Natural killer cell (primary cell): Measurements from ENCODE around the gene DOCK10. TPM values are rescaled to one million over a fixed set of nuclear protein-coding genes. Genes with fewer than 3 reads are reported as not detected.

ENCODE experiments used
- ATAC-seq, 3 donors: fragments of 150-1000 bp in 2 of 3; fragments of 200-7000 bp in 1 of 3; cut with Tn5 transposase; 1 replicate in 1 of 3; 2 replicates in 2 of 3; pipeline ENCODE4 v1.10.0; 2021; ENCODE audit warnings: mild to moderate bottlenecking in 2 of 3, moderate library complexity in 2 of 3
- DNase-seq, 2 donors: peaks; one replicate each; pipeline versions ENCODE4 v3.0.0 to v3.0.0-alpha.2; 2013 to 2021; ENCODE audit warnings: mixed read lengths in 1 of 2
- H3K27ac ChIP-seq: one replicate; pipeline ENCODE4 v1.5.1; 2013; ENCODE audit warnings: mild to moderate bottlenecking, low read length
- H3K27me3 ChIP-seq: one replicate; pipeline ENCODE4 v1.6.1; 2013; ENCODE audit warnings: low read length; ENCODE audit not compliant: control insufficient read depth, insufficient read depth
- H3K36me3 ChIP-seq: one replicate; pipeline ENCODE4 v1.6.1; 2013; ENCODE audit warnings: low read length; ENCODE audit not compliant: control insufficient read depth, insufficient read depth
- H3K4me1 ChIP-seq: one replicate; pipeline ENCODE4 v1.6.1; 2013; ENCODE audit warnings: low read length; ENCODE audit not compliant: control insufficient read depth, insufficient read depth
- H3K4me3 ChIP-seq: one replicate; pipeline ENCODE4 v1.5.1; 2013; ENCODE audit warnings: low read length
- H3K9me3 ChIP-seq: one replicate; pipeline ENCODE4 v1.6.1; 2013; ENCODE audit warnings: low read length; ENCODE audit not compliant: control insufficient read depth, insufficient read depth
- H3K27ac Mint-ChIP-seq, 2 donors: one replicate each; pipeline ENCODE4 v1.8.0; 2022; ENCODE audit warnings: mild to moderate bottlenecking in 2 of 2, mixed read lengths in 2 of 2, moderate library complexity in 1 of 2
- H3K27me3 Mint-ChIP-seq, 2 donors: one replicate each; pipeline ENCODE4 v1.8.0; 2022; ENCODE audit warnings: low read depth in 2 of 2, mixed read lengths in 2 of 2
- H3K36me3 Mint-ChIP-seq: one replicate; pipeline ENCODE4 v1.8.0; 2022; ENCODE audit warnings: mixed read lengths
- H3K4me1 Mint-ChIP-seq, 2 donors: one replicate each; pipeline ENCODE4 v1.8.0; 2022; ENCODE audit warnings: mixed read lengths in 2 of 2
- H3K4me3 Mint-ChIP-seq: one replicate; pipeline ENCODE4 v1.8.0; 2022; ENCODE audit warnings: mild to moderate bottlenecking, moderate library complexity, mixed read lengths
- H3K9me3 Mint-ChIP-seq, 2 donors: one replicate each; pipeline ENCODE4 v1.8.0; 2022; ENCODE audit warnings: mixed read lengths in 2 of 2
- CTCF ChIP-seq: fragments of 200-600 bp; IDR thresholded peaks from one replicate; pipeline ENCODE4 v1.8.0; 2022; ENCODE audit warnings: antibody characterized with exemption
- WGBS: methylation state at CpG from one replicate; pipeline ENCODE4 v1.1.7; 2013; ENCODE audit warnings: missing lambda C conversion rate; ENCODE audit not compliant: insufficient coverage; 5-methylcytosine and 5-hydroxymethylcytosine counted together
- intact Hi-C: fragments of 100-400 bp; cut with micrococcal nuclease; formaldehyde crosslinking; loops from one replicate; pipeline ENCODE4 v1.14.2; 2022
- total RNA-seq, 4 donors: library from RNA; stranded (reverse); fragments of 120-200 nt in 1 of 4; gene quantifications; one replicate each; pipeline versions ENCODE4 v1.2.3 to v1.2.4, GENCODE V29; 2013 to 2022

Gene DOCK10
- total RNA-seq, 3 donors from 2014 or later (not counting 1 experiment from before 2014, with no cell fraction given): 181 to 213 (median 182) TPM

DNA sequence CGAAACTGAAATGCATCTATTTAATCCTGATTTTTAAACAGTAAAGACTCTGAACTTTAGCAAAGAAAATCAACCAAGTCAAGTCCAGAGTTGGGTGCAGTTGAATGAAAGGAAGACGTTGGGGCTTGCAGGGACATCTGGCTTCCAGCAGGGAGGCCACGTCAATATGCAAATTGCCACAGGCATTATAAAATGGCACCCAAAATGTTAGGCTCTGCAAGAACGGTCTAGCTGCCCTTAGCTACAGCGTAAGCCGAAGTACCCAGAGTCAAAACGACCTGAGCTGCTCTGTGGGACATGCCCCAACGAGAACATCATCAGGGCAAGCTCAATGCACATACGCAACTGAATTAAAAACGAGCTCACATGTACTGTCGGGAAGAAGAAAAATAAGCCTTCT, 30.7 kb downstream of the DOCK10 start:
- ATAC-seq: no peak
- Mint-ChIP-seq H3K27ac (peak overlapping the region; percentile 83 to 90), H3K4me3 (no peak overlapping the region), H3K27me3 (no peaks in the 10 kb centered on the region), H3K4me1 (peaks cover 64 to 67% of the 10 kb centered on the region in 2 donors), H3K9me3 (no peaks in the 10 kb centered on the region), H3K36me3 (no peaks in the 10 kb centered on the region)
- H3K27ac ChIP-seq: no peak overlapping the region
- no peaks in the 10 kb centered on the region for H3K27me3 ChIP-seq
- no peak overlapping the region for H3K4me3 ChIP-seq
- no peak for TF ChIP-seq CTCF
- no peak for DNase-seq
- H3K9me3 ChIP-seq: no peaks in the 10 kb centered on the region
- H3K4me1 ChIP-seq: peaks cover 4% of the 10 kb centered on the region
- WGBS: 92% methylated on average over 11 of the region's 11 CpGs
- H3K36me3 ChIP-seq: no peaks in the 10 kb centered on the region
- intact Hi-C loops: loop anchor here (2.0 kb wide), 1 partner anchor 15 kb away; no protein-coding TSS in a partner anchor

- 64% methylated on average over 4 of the region's 4 CpGs for WGBS
- Histone ChIP-seq H3K4me1 (peaks cover 4% of the 10 kb centered on the region), H3K4me3 (no peak overlapping the region)
Measured at GRCh38 chr2:225010804-225011203, 31.5 kb downstream of the DOCK10 start.

DNA sequence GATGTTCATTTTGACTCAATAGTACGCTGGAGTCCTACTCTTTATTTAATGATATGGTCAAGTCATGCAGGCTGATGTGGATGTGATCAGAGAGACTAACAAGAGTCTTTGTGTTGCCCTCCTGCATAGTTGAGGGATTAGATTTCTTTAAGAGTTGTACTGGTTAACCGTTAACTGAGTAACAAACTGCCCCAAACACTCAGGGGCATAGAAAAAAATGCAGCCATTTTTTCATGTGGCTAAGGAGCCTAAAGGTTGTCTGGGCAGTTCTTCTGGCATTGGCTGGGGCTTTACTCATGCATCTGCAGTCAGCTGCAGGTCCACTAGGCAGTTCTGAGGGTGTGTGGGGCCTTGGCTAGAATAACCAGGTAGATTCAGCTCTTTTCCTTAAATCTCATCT, 32.5 kb downstream of the DOCK10 start:
- Histone ChIP-seq H3K36me3 (no peaks in the 10 kb centered on the region), H3K4me1 (peaks cover 4% of the 10 kb centered on the region), H3K9me3 (no peaks in the 10 kb centered on the region), H3K4me3 (no peak overlapping the region), H3K27ac (no peak overlapping the region), H3K27me3 (no peaks in the 10 kb centered on the region)
- Mint-ChIP-seq H3K4me1 (peaks cover 78% of the 10 kb centered on the region in 2 donors), H3K9me3 (no peaks in the 10 kb centered on the region), H3K4me3 (no peak overlapping the region), H3K27ac (peak overlapping the region; percentile 83 to 90), H3K36me3 (no peaks in the 10 kb centered on the region), H3K27me3 (no peaks in the 10 kb centered on the region)
- intact Hi-C loops: loop anchor here (2.0 to 5.0 kb wide), 2 partner anchors 17 to 33 kb away; partner anchors contain the start of gene DOCK10
- no peak for ATAC-seq
- WGBS: 79% methylated on average over 2 of the region's 2 CpGs
- DNase-seq: no peak
- no peak for TF ChIP-seq CTCF

More at GRCh38 chr2:225010804-225011203, 31.5 kb downstream of the DOCK10 start:
- Histone ChIP-seq H3K9me3 (no peaks in the 10 kb centered on the region), H3K36me3 (no peaks in the 10 kb centered on the region), H3K27ac (no peak overlapping the region), H3K27me3 (no peaks in the 10 kb centered on the region)
- Mint-ChIP-seq H3K36me3 (no peaks in the 10 kb centered on the region), H3K4me3 (no peak overlapping the region), H3K9me3 (no peaks in the 10 kb centered on the region), H3K27ac (peak overlapping the region; percentile 83 to 90), H3K4me1 (peaks cover 72 to 75% of the 10 kb centered on the region in 2 donors), H3K27me3 (no peaks in the 10 kb centered on the region)
- DNase-seq (no peak), ATAC-seq (peak in 1 of 3 donors; percentile 39)
- intact Hi-C loops: loop anchor here (2.0 kb wide), 1 partner anchor 16 kb away; no protein-coding TSS in a partner anchor
- TF ChIP-seq CTCF: no peak

- H3K36me3 ChIP-seq: no peaks in the 10 kb centered on the region
- no peaks in the 10 kb centered on the region for H3K27me3 Mint-ChIP-seq
- H3K4me1 Mint-ChIP-seq: peaks cover 82 to 86% of the 10 kb centered on the region in 2 donors
- DNase-seq (peak in 1 of 2 donors; percentile 62), ATAC-seq (peak in 2 of 3 donors; percentile 33 to 61)
- intact Hi-C loops: loop anchor here (5.0 kb wide), 1 partner anchor 33 kb away; the partner anchor contains the start of gene DOCK10
- no peaks in the 10 kb centered on the region for H3K9me3 Mint-ChIP-seq
- H3K27me3 ChIP-seq: no peaks in the 10 kb centered on the region
- H3K4me3 Mint-ChIP-seq: no peak overlapping the region
- peaks cover 4% of the 10 kb centered on the region for H3K4me1 ChIP-seq
- no peak overlapping the region for H3K27ac ChIP-seq
- H3K9me3 ChIP-seq: no peaks in the 10 kb centered on the region
- no peaks in the 10 kb centered on the region for H3K36me3 Mint-ChIP-seq
- 90% methylated on average over 4 of the region's 5 CpGs for WGBS
- H3K4me3 ChIP-seq: no peak overlapping the region
- peak; percentile 64 for TF ChIP-seq CTCF
- peak overlapping the region; percentile 83 to 90 for H3K27ac Mint-ChIP-seq
Measured at GRCh38 chr2:225008935-225009334, 33.3 kb downstream of the DOCK10 start.
